Stimulated activated CD8-positive, alpha-beta memory T cell treated with anti-CD3 and anti-CD28 coated beads, Interleukin-12 subunit alpha, Interleukin-12 subunit beta, amount 100 ng/mL, for 1 hour (primary cell): ENCODE data around the gene TADA3.

Source experiments
- DNase-seq: peaks from one replicate; pipeline ENCODE4 v3.0.0-alpha.2; 2020; ENCODE audit warnings: low read depth

Gene TADA3

DNA sequence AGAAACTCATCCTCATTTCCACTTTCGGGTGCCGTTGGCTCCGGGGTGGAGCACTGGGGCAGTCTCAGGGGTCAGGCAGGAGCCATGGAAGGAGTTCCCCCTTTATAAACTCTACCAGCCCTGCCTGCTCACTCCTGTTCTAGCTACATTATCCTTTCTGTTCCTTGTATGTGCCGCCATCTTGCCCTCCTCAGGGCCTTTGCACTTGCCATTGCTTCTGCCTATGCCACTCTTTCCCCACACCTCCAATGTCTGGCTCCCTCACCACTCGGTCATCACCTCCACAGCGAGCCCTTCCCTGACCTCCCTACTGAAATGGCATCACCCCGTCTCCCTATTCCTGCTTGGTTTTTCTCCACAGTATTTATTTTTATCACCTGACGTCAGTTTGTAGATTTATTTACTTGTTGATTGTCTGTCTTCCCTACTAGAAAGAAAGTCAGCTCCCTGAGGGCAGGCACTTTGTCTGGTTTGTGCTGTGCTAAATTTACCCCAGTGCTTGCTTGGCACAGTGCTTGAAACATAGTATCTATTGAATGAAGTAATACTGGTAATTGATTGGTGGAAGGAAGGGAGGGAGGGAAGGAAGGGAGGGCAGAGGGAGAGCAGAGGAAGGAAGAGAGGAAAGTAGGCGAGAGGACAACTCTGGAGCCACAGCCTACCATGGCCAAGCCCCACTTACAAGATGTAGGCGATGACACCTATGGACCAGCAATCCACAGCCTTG lies 31.3 kb downstream of the TADA3 start:
- DNase-seq, result no peak

DNA sequence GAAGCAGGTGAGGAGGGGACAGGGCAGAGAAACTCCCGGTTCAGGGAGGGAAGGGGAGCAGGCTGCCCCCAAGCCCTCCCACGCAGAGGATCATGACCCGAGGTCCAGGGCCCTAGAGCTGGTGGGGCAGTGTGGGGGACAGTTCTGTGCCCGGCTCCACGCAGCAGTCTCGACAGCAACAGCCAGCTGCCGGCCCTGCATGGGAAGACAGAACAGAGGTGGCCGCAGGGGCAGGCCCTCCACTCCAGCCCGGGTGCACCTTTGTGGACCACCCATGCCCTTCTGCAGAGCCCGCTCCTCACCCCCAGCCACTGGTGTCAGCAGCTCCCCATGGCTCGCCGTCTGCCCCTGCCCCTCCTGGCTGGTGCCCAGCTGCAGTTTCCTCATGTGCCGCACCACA lies 34.8 kb downstream of the TADA3 start:
- no peak for DNase-seq

DNA sequence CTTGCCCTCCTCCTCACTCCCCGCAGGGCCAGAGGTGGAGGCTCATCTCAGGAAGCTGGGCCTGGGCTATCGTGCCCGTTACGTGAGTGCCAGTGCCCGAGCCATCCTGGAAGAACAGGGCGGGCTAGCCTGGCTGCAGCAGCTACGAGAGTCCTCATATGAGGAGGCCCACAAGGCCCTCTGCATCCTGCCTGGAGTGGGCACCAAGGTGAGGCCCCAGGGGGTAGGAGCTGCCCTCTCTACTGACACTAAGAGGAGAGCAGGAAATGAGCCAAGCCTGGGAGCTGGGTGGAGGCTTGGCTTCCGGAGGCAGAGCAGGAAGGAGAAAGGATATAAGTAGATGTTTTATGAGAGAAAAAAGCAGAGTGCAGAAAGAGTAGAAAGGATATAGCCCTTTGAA lies 37.6 kb downstream of the TADA3 start:
- DNase-seq, result no peak

DNA sequence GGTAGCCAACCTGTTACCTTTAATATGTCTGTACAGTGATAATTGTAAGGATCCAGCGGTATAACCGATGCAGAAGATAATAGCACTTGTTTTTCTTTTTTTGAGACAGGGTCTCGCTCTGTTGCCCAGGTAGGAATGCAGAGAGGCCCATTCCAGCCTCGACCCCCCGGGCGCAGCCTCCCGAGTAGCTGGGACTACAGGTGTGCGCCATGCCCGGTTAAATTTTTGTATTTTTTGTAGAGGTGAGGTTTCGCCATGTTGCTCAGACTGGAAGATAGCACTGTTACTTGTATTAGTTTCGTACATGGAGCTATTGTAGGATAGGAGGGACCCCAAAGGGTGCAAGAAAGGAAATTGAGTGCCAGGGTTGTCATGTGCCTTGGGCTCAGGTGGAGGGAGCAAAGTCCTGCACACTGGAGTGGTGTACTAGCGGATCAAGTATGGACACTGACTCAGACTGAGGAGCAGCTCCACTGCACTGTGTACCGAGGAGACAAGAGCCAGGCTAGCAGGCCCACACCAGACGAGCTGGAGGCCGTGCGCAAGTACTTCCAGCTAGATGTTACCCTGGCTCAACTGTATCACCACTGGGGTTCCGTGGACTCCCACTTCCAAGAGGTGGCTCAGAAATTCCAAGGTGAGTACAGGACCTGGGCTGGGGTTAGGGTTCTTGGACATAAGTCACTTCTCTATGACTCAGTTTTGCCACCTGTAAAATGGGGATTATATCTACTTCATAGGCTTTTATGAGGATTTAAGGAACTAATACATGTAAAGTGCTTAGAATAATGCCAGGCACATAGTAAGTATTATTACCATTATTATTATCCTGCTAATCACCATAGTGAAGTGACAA lies 41.5 kb downstream of the TADA3 start:
- no peak for DNase-seq

DNA sequence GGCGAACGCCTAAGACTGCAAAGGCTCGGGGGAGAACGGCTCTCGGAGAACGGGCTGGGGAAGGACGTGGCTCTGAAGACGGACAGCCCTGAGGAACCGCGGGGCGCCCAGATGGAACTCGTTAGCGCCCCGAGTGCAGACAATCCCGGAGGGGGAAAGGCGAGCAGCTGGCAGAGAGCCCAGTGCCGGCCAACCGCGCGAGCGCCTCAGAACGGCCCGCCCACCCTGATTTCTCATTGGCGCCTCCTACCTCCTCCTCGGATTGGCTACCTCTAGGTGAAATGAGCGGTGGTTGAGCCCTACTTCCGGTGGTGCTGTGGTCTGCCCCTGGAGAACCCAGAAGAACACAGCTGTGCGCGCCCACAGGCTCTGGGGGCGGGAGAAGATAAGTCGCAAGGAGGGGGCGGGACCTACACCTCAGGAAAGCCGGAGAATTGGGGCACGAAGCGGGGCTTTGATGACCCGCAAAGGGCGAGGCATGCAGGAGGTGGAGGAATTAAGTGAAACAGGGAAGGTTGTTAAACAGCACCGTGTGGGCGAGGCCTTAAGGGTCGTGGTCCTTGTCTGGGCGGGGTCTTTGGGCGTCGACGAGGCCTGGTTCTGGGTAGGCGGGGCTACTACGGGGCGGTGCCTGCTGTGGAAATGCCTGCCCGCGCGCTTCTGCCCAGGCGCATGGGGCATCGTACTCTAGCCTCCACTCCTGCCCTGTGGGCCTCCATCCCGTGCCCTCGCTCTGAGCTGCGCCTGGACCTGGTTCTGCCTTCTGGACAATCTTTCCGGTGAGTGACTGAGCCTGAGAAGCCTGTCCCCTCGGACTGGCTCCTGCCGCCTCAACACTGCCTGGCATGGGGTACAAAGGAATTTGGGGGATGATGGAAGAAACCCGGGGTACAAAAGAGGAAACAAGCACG lies 42.4 kb downstream of the TADA3 start, which contains the start of gene OGG1:
Gene OGG1, plus strand, starts transcription at position 308 of the 911 bp plus-strand sequence. Its CDS starts 335 bp downstream, at position 643.
- peak; percentile 90 for DNase-seq

DNA sequence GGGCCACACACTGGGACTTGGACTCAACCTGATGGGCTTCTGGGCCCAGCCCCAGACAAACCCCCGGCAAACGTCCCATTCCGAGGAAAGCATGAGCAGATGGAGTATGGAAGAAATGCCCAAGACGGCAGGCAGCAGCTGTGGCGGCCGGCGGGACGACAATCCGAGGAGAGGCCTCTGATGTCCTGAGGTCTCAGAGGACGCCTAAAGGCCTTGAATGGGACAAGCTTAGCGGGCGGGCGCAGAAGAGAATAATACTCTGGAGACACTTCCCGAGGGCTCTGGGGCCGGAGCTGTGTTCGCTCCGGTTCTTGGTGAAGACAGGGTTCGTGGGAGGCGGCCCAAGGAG lies 43.0 kb downstream of the TADA3 start:
- no peak for DNase-seq

DNA sequence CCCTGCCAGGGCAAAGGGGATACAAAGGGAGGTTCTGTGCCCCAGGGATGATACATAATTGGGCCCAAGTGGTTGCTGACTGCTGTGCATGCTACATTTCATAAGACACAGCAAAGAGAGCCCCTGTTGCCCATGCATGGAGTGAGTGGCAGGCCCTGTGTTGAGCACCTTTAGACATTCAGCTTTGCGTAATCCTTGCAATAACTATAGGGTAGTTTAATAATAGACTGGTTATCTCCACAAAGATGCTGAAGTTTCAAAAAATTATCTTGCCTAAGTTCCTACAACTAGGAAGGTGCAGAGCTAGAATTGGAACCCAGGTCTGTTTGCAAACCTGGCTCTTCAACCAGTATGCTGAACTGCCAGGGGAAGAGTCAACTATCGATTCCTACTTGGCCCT lies 44.2 kb downstream of the TADA3 start:
- DNase-seq, result no peak

DNA sequence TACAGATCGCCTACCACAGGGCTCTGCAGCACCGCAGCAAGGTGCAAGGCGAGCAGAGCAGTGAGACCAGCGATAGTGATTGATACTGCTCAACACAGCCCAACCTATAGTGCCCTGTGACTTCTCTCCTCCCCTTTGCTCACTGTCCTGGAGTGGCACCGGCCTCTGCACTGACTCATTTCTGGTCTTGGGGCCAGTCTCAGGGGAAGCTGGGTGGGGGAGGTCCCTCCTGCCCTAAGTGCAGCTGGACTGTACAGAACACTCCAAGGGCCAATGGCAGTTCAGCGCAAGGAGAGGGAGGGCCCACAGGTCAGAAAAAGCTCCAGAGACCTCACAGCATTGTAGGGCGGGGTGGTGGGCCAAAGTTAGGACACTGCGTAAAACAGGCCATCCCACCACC lies 45.0 kb downstream of the TADA3 start:
- DNase-seq, result no peak

DNA sequence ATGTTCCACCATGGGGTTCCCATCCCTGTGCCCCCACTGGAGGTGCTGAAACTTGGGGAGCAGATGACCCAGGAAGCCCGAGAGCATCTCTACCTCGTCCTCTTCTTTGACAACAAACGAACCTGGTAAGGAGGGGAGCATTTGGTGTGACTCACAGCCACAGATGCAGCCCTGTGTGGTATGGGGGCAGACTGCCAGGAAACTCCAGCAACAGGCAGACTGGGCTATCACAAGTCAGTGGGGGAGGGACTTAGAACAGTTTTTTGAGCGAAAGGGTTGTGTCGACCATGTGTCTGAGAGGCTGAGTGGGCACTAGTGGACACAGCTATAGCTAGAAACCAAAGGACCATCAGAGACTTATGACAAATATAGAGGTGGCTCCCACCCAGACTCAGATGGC lies 45.9 kb downstream of the TADA3 start:
- DNase-seq, result no peak

DNA sequence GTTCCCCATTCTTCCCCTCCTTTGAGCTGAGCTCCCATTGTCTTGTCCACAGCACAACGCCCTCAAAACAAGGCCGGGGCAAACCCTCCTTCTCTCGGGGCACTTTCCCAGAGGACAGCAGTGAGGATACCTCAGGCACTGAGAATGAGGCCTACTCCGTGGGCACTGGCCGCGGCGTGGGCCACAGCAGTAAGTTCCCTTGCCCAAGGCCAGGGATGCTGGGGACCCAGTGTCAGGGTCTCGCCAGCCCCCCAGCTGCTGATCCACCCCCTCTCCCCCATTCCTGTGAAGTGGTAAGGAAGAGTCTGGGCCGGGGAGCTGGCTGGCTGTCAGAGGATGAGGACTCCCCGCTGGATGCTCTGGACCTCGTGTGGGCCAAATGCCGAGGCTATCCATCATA lies 46.8 kb downstream of the TADA3 start:
- no peak for DNase-seq

DNA sequence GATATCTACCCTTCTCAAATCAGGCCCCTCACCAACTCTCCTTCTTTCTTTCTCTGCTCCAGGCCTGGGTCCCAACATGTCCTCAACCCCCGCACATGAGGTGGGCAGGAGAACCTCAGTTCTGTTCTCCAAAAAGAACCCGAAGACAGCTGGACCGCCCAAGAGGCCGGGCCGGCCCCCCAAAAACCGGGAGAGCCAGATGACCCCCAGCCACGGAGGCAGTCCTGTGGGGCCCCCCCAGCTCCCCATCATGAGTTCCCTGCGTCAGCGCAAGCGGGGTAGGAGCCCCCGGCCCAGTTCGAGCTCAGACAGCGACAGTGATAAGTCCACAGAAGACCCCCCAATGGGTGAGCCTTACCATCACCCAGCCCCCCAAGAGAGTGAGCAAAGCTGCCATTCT lies 48.1 kb downstream of the TADA3 start:
- no peak for DNase-seq

DNA sequence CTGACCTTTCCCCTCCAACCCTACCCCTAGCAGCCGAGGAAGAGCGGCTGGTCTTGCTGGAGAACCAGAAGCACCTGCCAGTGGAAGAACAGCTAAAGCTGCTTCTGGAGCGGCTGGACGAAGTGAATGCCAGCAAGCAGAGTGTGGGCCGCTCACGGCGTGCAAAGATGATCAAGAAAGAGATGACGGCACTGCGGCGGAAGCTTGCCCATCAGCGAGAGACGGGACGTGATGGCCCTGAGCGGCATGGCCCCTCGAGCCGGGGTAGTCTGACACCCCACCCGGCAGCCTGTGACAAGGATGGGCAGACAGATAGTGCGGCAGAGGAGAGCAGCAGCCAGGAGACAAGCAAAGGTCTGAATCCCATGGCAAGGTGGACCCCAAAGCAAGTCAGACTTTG lies 48.7 kb downstream of the TADA3 start:
- no peak for DNase-seq

DNA sequence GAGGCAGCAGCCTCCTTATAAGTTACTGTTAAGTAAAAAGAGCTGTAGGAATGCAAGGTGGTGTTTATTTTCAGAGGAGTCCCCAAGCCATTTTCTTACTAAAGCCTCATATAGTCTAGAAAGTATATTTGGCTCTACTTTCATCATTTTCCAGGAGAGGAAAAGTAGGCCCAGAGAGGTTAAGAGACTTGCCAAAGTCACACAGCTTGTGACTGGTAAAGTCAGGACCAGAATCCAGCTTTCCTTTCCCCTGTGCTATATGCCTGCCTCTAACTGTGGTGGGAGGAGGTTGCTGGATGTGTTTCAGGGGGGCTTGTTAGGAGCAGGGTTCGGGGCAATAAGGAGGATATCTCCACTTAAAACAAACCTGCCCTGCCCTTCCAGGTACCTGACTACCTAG lies 49.7 kb downstream of the TADA3 start:
- no peak for DNase-seq

DNA sequence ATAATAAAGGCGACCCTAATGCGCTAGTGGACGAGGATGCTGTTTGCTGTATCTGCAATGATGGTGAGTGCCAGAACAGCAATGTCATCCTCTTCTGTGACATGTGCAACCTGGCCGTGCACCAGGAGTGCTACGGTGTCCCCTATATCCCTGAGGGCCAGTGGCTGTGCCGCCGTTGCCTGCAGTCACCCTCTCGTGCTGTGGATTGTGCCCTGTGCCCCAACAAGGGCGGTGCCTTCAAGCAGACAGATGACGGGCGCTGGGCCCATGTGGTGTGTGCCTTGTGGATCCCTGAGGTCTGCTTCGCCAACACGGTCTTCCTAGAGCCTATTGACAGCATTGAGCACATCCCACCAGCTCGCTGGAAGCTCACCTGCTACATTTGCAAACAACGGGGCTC lies 53.1 kb downstream of the TADA3 start:
- no peak for DNase-seq

DNA sequence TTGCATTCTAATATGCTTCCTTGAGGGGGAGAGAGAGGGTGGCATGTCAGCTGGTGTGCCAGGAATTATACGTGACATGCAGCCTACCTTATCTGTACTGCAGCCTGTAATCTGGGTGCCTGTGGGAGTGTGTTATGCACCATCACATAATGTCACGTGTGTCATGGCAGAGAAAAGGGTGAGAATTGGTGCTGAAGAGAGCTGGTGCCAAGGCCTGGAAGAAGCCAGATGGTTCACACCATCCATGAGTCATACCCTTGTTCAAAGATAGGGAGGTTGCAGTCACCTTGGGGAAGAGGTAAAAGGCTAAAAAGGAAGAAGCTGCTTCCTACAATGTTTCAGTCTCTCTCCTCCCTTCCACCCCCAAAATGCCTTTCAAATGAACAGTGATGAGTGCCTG lies 55.4 kb downstream of the TADA3 start:
- DNase-seq, result no peak

DNA sequence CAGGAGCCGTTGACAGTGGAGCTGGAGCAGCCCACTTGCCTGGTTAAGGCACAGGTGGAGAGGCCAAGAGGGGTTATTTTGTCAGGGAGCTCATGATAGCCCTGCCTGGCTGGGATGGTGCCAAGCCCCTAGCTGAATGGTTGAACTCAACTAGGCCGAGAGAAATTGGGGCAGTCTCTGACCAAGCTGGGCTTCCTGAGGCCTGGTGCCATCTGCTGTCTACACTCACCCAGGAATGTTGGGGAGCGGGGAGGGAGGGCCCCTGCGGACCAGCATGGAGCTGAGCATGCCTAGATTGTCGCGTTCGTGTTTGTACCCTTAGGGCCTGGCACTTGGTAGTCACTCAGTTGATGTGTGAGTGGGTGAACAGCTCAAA lies 59.5 kb downstream of the TADA3 start:
- DNase-seq, result no peak

DNA sequence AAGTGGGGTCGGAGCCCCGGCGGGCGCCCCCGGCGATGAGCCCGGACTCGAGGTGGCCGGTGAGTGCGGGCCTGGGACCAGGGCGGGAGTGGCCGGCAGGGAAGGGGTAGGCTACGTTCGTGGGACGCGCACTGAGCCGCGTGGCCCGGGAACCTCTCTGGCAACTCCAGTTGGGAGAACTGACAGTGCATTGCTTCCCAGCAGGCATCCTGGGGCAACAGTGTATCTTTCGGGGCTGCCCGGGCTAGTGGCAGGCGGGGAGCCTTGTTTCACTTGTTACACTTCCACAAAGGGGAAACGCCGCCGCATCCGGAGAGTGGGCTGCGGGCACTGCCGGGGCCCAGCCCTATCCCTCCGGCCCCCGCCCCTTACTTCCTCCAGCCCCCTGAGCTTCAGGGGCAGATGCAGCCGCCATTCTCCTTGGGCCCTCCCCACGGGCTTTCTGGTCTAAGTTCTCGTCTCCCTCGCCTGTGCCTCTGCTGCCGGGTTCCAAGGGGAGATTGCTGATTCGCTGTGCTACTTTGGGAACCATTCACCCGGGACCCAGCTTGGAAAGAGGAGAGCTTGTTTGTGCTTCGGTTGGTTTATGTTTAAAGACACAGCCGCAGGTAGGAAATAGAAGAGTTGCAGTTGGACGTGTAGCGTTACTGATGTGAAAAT lies 60.1 kb downstream of the TADA3 start:
- DNase-seq, result peak; percentile 8

DNA sequence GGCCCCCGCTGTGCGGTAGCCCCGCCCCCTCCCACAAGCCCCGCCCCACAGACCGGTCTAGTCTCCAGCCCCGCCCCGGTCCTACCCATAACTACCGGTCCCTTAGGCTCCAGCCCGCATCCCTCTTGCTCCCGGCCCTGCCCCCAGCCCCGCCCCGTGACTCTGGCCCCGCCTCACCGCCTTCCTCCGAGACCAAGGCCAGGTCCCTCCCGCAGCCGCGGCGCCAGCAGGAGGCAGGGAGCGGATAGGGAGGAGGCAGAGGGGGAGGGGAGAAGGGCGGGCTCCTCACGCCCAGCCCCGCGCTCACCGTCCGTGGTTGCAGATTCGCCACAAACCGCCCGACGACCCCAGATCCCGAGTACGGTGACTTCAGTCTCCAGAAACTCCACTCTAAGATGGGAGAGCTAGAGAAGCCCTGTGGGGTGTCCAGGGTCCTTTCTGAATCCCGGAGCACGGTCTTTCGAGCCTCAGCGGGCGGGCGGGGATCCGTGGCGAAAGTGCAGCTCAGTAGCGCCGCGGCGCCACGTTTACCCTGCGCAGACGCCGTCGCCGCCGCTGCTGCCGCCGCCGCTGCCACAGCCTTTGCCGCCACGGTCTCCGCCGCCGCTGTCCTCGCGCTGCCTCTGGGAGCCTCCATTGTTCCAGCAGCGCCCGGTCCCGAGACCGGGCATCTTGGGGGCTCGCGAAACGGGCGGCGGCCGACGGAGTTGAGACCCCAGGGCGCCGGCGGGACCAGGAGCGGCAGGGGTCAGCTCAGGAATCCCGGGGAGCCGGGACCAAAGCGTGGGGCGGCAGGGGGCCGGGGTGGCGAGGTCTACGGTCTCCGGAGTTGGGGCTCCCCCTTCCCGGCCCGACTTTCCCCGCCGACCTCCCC lies 60.8 kb downstream of the TADA3 start, which contains the start of gene BRPF1:
Gene BRPF1, plus strand, starts transcription at position 530 of the 874 bp plus-strand sequence. CDS start 2,406 bp downstream, outside the sequence.
- DNase-seq, result peak; percentile 96

DNA sequence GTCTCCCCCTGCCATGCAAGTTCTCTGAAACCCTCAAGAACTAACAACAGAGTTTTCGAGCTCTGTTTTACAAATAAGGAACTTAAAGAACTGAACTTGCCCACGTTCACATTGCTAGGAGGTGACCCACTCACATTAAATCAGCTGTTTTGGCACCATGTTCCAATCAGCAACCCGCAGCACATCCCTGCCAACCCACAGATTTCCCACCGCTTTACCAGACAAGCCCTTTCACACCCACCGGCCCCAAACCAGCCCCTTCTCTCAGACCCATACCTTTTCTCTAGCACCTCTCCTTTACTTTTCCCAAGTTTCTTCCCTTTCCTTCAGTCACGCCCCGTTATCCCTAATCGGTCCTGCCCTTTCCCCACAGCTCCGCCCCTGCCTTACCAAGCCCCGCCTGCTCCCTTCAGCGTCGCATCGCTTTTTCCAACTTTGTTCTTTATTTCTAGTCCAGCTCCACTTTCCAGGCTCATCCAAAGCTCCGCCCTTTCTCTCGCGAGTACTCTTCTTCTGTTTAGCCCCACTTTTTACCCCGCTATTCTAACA lies 61.5 kb downstream of the TADA3 start:
- no peak for DNase-seq
